HG03196 (cell line): ENCODE data around the gene C1orf87.
"Not testable (repeated sequence)": the region's sequence is repeated elsewhere in the genome, so short reads cannot be mapped to it uniquely, and the experiment has no call there.

Experiments
- ATAC-seq: cut with Tn5 transposase; IDR thresholded peaks from one replicate; pipeline ENCODE4 v1.9.1; 2021; ENCODE audit not compliant: unreplicated experiment

Gene C1orf87

DNA sequence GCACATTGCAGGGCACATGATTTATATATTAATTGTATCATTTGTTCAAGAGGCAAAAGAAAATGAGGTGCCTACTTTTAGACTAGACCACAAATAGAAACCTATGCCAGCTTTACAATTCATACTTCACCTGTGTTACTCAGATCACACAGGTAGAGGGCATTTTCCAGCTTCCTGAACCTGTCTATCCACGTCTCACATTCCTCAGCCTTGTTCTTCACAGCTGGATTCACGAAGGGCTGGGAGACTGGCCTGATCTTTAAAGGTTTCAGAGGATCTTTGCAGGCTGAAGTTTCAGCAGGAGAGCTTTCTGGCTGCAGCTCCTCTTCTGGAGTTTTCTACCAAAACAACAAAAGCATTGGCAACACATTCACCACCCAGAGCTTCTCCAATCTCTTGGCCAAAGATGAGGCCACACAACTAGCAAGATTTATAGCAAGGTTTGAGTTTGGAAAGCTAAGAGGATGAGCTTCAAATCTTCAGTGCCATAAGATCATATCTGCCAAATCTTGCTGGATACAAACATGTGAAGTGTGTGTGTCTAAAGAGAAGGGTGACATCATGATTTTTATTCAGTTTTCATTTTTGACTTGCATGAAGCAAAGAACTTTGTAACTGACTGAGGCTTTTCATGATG lies 76.0 kb downstream of the C1orf87 start:
- ATAC-seq, result no peak

DNA sequence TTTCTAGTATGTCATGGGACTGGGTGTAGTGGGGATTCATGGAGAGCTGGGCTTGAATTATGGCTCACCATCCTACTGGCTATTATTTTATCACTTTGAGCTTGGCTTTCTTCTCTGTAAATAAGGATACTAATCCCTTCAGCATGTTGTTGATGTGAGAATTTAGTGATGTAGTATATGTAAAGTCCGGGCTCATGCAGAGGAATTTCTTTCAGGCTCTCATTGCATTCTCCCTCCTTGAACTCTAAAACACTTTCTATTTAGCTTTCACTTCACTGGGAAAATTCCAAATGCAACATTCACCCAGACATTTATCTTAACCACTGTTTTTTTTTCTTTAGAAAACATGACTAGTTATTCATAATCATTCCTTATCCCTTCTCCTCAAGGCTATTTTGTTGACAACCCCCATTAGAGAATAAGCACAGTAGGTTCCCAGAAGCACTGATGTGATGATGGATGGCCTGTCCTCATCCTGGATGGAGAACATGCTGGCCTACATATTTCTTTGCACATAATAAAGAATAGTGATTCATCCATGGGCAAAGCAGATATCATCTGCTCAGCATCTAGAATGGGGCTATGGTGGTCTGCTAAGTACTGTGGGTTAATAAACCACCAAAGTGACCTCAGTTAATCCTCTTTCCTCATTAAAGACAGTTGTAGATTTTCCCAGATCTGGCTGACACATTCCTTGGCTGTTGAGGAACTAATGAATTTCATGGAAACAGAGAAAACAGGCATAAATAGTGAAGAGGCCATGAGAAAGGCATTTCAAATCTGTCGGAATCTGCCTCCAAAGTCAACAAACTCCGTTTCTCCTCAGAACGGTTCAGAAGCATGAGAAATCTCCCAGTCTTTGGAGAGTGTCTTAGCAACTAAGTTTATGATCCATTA lies 79.0 kb downstream of the C1orf87 start:
- no peak for ATAC-seq

DNA sequence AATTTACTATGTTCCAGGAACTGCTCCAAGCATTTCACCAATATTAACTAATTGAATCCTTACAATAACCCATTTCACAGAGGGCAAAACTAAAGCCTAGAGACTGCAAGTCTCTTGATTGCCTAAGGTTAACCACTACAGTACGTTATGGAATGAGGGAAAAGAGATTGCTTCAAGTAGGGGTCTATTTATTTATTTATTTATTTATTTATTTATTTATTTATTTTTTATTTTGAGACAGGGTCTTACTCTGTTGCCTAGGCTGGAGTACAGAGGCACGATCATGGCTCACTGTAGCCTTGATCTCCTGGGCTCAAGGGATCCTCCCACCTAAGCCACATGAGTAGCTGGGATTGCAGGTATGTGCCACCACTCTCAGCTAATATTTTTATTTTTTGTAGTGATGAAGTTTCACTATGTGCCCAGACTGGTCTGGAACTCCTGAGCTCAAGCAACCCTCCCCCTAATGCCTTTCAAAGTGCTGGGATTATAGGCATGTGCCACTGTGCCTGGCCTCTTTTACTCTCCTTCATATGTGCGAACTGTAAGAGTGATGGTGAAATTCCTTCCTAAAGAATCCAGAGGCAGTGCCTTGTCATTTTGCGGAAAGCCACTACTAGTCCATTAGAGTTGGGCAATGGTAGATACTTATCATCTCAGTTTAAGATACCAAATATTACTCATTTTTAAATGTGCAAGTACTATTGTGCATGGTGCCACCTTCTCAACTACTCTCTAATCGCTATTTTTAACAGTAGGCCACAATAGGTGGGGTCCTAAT lies 81.3 kb downstream of the C1orf87 start:
- no peak for ATAC-seq

DNA sequence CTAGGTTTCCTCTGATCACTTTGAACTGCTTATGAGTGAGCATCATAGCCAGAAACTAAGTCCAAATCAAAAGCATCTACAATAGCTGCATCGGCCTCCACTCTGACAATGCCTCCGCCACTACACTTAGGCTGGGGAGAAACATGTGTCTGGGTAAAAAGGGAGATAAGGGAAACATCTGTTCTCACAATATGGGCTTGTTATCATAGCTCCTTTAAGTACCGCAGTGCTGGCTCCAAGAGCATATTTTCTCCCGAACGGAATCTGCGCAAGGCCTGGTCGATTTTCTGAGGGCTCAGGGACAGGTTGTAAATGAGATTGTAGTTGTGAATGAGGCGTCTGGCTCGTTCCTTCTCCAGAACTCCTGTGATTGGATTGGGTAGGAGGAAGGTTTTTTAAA lies 83.1 kb downstream of the C1orf87 start:
- no peak for ATAC-seq

DNA sequence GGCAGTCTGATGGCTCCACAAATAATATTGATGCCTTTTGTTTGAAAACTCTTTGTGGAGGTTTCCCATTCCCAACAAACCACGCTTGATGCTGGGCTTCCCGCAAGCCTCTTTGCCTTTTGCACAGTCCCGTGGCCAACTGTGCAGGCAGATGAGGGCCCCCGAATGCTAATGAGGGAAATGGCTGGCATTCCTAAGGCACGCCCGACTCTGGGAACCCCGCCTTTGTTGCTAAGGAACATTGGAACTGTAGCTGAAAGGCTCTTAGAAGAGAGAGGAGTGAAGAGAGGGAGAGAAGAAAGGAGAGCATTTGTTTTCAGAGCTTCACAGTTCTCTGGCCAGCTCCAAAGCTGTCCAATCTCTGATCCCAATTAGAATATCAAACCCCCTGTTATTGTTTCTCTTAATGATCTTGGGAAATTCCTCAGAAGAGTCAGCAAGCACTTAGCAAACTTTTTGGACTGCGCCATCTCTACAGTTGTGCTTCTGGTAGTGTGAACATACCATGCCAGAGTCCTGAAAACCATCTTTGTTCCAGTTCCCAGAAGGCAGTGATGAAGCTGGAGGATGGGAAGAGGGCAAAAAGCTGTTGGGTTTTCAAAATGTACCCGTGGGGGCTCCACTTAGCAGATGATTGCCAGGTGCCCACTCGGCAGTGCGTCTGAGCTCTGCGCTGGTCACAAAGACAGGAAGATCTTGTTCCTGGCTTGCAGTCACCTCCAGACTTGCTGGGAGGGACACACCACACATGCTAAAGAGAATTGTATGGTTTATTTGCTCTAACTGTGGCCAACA lies 86.9 kb downstream of the C1orf87 start:
- ATAC-seq, result no peak

DNA sequence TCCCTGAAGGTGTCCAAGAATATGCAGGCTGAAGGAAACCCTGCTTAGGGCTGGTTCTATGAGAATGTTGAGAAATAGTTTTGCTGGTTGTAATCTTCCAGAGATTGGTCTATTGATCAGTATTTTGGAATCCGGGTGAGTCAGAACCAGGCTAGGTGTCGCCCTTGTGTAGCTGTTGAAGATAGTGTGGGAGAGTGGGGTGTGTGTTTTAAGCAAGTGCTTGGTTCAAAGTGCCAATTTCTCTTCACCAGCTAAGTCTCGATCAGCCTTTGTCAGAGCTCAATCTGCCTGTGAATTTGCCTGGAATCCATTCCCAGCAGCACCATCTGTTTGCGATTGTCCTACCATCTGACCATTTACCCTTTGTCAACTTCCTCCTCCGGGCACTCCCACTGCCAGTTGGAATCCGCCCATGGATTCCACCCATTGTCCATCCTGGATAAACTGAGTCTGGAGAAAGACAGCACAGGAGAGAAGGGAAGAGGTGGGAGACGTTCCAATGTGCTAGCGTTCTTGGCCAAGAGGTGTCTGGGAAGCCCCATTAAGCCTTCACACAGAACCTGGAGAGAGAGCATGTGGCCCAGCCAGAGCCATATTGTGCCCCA lies 87.6 kb downstream of the C1orf87 start:
- no peak for ATAC-seq

DNA sequence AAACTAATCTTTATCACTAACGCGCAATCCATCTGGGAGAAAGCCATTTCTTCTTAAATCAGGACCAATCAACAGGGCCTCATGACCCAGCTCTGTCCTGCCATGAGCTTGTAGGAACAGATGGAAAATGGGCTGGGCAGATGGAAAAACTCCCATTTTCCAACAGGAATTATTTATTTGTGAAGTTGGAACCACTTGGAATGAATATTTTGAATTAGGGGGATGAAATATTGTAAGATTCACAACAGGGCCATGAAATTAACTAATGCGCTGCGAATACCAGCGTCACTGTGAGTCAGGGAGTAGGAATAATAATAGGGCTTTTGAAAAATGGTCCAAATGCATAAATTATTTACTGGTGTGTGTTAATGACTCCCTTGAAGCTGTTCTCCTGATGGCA lies 93.9 kb downstream of the C1orf87 start:
- no peak for ATAC-seq

DNA sequence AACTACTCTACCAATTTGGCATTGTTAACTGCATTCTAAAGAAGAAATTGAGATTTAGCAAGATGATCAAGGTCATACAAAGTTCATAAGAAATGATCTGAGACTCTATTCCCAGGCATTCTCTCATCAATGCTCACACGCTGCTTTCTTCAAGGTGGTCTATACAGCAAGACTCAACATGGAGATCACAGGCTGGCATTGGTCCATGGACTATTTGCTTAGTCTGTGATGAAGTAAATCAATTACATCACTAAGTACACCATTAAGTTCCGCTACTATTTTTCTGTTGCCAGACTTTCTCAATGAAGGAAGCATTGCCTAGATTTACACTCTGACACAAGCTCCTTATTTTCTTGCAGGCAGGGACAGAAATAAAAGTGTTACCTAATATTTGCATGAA lies 95.1 kb downstream of the C1orf87 start:
- no peak for ATAC-seq

DNA sequence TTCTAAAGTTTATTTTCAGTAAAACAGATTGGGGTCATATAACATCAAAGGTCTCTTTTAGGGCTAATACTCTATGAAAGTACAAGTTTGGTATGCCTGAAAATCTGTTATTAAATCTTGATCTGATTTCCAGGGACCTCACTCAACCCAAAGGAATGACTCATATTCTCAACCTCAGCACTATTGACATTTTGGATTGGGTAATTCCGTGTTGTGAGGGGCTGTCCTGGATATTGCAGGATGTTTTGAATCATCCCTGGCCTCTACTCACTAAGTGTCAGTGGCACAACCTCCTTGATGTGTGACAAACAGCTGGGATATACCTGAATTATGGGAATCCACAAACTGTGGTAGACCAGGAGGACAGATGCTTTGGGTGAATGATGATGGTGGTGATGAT lies 95.5 kb downstream of the C1orf87 start:
- ATAC-seq, result no peak

DNA sequence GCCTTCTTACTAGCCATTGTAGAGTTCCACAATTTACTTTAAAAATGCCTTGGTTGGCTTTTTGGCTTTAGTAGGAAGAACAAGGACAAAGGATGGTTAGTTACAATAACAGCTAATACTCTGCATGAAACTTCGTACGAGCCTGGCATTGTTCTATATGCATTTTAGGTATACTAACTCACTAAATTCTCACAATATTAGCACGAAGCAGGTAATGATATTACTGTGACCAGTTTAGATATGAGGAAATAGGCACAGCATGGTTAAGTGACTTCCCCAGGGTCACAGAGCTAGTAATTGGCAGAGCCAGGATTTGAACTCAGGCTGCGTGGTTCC lies 96.5 kb downstream of the C1orf87 start:
- no peak for ATAC-seq

DNA sequence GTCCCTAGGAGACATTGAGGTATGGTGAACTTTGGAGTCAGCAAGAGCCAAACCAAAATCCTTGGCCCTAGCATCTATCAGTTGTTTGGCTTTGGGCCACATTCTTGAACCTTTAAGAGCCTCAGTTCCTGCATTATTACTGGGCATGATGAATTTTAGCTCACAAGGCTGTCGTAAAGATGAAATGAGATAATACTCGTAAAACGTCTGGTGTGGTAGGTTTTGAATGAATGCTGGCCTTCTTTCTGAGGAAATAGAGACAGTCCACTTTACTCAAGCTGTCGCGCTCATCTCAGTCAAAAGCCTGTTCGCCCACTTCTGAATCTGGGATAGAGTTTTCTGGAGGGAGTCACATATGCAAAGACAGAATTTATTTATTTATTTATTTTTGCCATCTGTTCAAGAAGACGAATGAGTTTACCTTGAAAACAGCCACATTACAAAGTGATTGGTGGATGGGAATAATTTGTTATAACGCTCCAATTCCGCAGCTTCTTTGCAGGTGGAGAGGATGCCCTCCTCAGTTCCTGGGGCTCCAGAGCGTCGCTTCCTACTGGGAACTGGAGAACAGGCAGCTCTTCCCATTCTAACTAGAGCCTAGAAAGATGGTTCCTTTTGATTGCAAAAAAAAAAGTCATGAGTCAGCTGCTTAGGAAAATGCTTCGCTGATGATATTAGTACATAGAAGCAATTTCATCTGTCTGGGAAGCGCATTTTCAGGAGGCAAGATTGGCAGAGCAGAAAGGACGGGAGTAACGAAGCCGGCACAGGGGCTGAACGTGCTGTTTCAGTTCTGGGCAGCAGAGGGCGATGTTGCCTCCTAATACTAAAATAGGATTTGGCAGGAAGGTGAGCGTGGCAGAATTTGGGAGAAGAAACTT lies 97.1 kb downstream of the C1orf87 start:
- no peak for ATAC-seq

DNA sequence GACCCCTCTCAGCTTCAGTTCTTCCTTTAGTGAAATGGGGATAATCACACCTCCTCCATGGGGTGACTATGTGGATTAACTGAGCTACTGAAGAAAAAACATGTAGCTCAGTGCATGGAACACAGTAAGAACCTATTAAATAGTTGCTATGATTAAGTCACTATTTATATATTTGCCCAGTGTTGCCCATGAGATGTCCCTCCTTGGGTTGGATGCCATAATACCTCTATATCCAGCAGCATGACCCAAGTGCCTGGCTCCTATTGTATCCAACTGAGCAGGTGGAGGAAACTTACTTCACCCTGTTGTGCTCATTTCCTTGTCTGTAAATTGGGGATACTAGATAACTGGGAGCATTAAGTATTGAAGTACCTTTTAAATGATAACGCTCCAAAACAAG lies 99.9 kb downstream of the C1orf87 start:
- no peak for ATAC-seq

DNA sequence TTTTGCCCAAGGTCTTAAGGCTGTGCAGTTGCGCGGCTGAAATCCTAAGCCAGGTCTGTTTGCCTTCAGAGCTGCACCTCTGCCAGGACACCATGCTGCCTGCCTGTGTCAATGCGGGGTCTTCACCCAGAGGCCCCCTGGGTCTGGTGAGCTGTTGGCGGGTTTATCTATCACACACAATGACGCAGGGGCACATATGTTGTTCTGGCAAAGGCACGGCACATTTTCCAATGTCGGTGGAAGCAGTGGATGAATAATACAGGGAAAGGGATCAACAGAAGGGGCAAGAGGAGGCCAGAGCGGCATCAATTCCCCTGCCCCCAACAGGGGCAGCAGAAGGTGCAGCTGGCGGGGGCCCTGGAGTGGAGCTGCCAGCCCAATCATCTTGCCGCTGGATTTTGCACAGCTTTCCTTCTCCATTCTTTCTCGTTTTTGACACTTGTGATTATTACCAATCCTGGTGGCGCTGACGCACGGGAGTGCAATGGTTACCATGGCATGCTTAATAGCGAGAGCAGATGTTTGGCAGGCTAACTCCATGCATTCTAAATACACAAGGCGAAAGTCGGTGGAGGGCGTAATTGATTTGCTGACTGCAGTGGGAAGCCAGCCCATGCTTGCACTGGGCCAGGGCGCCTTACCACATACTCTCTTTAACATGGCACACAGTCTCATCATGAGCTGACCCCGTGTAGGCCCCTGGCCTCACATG lies 101.2 kb downstream of the C1orf87 start:
- no peak for ATAC-seq

DNA sequence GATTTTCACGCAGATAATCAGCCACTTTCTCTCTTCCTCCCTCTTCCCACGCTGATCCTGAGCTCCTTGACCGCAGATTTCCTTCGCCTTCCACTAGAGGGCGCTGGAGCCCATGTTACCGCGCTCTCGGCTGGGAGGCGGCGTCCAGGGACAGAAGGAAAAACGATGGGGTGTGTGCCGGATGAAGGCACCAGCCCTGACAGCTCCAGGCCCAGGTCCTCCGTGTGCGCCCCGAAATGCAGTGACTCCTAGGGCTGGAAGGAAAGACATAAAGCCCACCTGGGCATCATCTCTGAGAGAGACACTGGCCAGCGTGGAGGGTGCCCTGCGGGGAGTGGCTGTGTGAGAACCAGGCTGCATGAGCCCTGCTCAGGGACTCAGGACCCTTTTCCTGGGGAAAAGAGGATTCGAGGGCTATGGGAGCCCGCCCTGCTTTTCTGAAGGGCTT lies 102.1 kb downstream of the C1orf87 start:
- no peak for ATAC-seq

DNA sequence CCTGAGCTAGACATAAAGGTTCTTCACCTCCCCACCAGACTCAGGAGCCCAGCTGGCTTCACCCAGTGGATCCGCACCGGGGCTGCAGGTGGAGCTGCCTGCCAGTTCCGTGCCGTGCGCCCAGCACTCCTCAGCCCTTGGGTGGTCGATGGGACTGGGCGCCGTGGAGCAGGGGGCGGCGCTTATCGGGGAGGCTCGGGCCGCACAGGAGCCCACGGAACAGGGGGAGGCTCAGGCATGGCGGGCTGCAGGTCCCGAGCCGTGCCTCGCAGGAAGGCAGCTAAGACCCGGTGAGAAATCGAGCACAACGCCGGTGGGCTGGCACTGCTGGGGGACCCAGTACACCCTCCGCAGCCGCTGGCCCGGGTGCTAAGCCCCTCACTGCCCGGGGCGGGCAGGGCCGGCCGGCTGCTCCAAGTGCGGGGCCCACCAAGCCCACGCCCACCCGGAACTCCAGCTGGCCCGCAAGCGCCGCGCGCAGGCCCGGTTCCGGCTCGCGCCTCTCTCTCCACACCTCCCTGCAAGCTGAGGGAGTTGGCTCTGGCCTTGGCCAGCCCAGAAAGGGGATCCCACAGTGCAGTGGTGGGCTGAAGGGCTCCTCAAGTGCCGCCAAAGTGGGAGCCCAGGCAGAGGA lies 103.9 kb downstream of the C1orf87 start:
- not testable (repeated sequence) for ATAC-seq

DNA sequence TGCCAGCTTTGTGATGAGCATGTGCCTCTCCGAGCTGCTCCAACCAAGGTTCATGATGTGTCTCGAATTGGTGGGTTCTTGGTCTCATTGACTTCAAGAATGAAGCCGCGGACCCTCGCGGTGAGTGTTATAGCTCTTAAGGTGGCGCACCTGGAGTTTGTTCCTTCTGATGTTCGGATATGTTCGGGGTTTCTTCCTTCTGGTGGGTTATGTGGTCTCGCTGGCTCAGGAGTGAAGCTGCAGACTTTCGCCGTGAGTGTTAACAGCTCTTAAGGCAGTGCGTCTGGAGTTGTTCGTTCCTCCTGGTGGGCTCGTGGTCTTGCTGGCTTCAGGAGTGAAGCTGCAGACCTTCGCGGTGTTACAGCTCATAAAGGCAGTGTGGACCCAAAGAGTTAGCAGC lies 104.8 kb downstream of the C1orf87 start:
- not testable (repeated sequence) for ATAC-seq

DNA sequence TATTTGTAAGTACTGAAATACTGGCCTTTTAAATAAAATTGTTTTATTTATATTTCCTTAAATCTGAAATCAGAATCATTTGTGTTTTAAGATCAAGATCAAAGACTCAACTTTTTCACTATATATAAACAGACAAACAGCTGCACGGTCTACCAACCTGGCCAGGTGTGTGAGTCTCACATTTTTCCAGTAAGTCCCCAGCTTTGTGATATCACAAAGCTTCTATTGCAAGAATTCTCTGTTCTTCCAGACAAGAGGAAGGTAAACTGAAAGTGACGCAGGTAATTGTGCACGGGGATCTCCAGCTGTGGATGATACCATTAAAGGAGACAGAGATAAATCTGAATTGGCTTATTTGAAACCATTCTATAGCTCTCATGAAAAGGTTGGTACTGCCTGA lies 105.8 kb downstream of the C1orf87 start:
- ATAC-seq, result no peak

DNA sequence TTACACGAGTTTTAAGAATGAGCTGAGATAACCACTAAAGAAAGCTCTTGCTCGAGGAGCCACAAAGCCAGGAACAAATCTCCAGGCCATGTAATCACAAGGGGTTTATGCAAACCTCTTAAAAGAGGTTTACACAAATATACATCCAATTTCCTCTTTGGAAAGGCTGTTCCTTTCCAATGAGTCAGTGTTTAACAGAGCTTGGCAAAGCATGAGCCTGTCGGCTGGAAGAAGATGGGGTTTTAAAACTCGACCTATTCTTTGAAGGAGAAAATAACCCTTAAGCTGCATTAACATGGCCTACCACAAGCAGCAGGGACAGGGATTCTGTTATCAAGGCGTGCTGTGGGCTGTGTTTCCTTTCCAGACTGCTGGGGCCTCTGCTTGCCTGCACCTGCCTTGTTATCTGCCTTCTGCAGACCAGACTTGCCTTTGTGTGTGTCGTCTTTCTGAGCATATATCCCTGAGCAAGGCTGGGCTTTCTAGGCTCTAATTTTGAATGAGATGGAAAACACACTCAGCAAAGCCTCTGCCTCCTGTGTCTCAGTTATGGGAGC lies 106.4 kb downstream of the C1orf87 start:
- no peak for ATAC-seq
